ENCODE results near the gene CNN3. TPM values are rescaled to one million over a fixed set of nuclear protein-coding genes. Genes with fewer than 3 reads are reported as not detected.

Gene CNN3
- total and polyA plus RNA-seq, 7 donors = 12.4 to 46.2 (median 19.2) TPM

GRCh38 chr1:94899756-94900155 is 27.2 kb downstream of the CNN3 start:
- H3K9me3 ChIP-seq = no peaks in the 10 kb centered on the region
- intact Hi-C loops (cut with DNase I) = no loop called here
- ATAC-seq (no peak), DNase-seq (no peak)
- H3K27me3 ChIP-seq (ENCODE audit: insufficient read depth in 3 of 3, low read length in 2 of 3) = no peaks in the 10 kb centered on the region
- 47 to 79% (median 52%) methylated on average over 1 of the region's 1 CpG for WGBS, 3 donors
- no peaks in the 10 kb centered on the region for H3K4me1 ChIP-seq
- H3K36me3 ChIP-seq (ENCODE audit: insufficient read depth in 1 of 2, low read depth in 1 of 2) = peaks cover 0 to 35% of the 10 kb centered on the region in 2 donors
- no peak overlapping the region for H3K27ac ChIP-seq
- no peak for TF ChIP-seq CTCF (IDR thresholded peaks at IDR 0.05)
- no peak overlapping the region for H3K4me3 ChIP-seq

- 47 to 71% (median 53%) methylated on average over 7 of the region's 7 CpGs for WGBS, 3 donors
- no peaks in the 10 kb centered on the region for H3K27me3 ChIP-seq (ENCODE audit: insufficient read depth in 3 of 3, low read length in 2 of 3)
- DNase-seq (no peak), ATAC-seq (no peak)
- no peak overlapping the region for H3K4me3 ChIP-seq
- peaks cover 0 to 35% of the 10 kb centered on the region in 2 donors for H3K36me3 ChIP-seq (ENCODE audit: insufficient read depth in 1 of 2, low read depth in 1 of 2)
- H3K27ac ChIP-seq = no peak overlapping the region
- intact Hi-C loops (cut with DNase I) = no loop called here
- H3K4me1 ChIP-seq = no peaks in the 10 kb centered on the region
- no peaks in the 10 kb centered on the region for H3K9me3 ChIP-seq
- TF ChIP-seq CTCF (IDR thresholded peaks at IDR 0.05) = no peak
Observed at GRCh38 chr1:94898491-94899385, 28.2 kb downstream of the CNN3 start.

GRCh38 chr1:94895518-94895917 is 31.4 kb downstream of the CNN3 start:
- Histone ChIP-seq H3K9me3 (no peaks in the 10 kb centered on the region), H3K27ac (no peak overlapping the region), H3K4me3 (no peak overlapping the region), H3K27me3 (ENCODE audit: insufficient read depth in 3 of 3, low read length in 2 of 3) (no peaks in the 10 kb centered on the region), H3K4me1 (no peaks in the 10 kb centered on the region), H3K36me3 (ENCODE audit: insufficient read depth in 1 of 2, low read depth in 1 of 2) (peaks cover 0 to 35% of the 10 kb centered on the region in 2 donors)
- intact Hi-C loops (cut with DNase I) = no loop called here
- ATAC-seq (no peak), DNase-seq (no peak)
- TF ChIP-seq CTCF (IDR thresholded peaks at IDR 0.05) = no peak
- WGBS, 3 donors = 94 to 100% (median 95%) methylated on average over 1 of the region's 1 CpG

- TF ChIP-seq CTCF (IDR thresholded peaks at IDR 0.05) = no peak
- intact Hi-C loops (cut with DNase I) = no loop called here
- H3K4me3 ChIP-seq = no peak overlapping the region
- no peak overlapping the region for H3K27ac ChIP-seq
- no peak for ATAC-seq
- no peaks in the 10 kb centered on the region for H3K27me3 ChIP-seq (ENCODE audit: insufficient read depth in 3 of 3, low read length in 2 of 3)
- peaks cover 0 to 35% of the 10 kb centered on the region in 2 donors for H3K36me3 ChIP-seq (ENCODE audit: insufficient read depth in 1 of 2, low read depth in 1 of 2)
- DNase-seq = no peak
- WGBS, 3 donors = 88 to 91% (median 89%) methylated on average over 4 of the region's 4 CpGs
- H3K4me1 ChIP-seq = no peaks in the 10 kb centered on the region
- H3K9me3 ChIP-seq = no peaks in the 10 kb centered on the region
Observed at GRCh38 chr1:94894630-94895029, 32.3 kb downstream of the CNN3 start.
